Effector memory CD4-positive, alpha-beta T cell (primary cell): ENCODE measurements around the gene UBE2J2.

Experiments used
- DNase-seq, 3 donors: peaks; one replicate each; pipeline ENCODE4 v3.0.0-alpha.2; 2020
- H3K27ac ChIP-seq: 2 replicates; pipeline ENCODE4 v1.7.0; 2013; ENCODE audit warnings: mild to moderate bottlenecking, low read length, moderate library complexity; ENCODE audit not compliant: insufficient read depth, poor library complexity, severe bottlenecking
- H3K27me3 ChIP-seq: replicated peaks from 2 replicates; pipeline ENCODE4 v1.7.0; 2013; ENCODE audit warnings: mild to moderate bottlenecking, low read length; ENCODE audit not compliant: insufficient read depth, control insufficient read depth, poor library complexity, severe bottlenecking
- H3K36me3 ChIP-seq: 2 replicates; pipeline ENCODE4 v1.7.0; 2013; ENCODE audit warnings: mild to moderate bottlenecking, low read length, moderate library complexity; ENCODE audit not compliant: control insufficient read depth, insufficient read depth
- H3K4me1 ChIP-seq: 2 replicates; pipeline ENCODE4 v1.7.0; 2013; ENCODE audit warnings: low read length, mild to moderate bottlenecking; ENCODE audit not compliant: control insufficient read depth, insufficient read depth, poor library complexity, severe bottlenecking
- H3K4me3 ChIP-seq: 2 replicates; pipeline ENCODE4 v1.7.0; 2013; ENCODE audit warnings: low read length, low read depth, mild to moderate bottlenecking; ENCODE audit not compliant: insufficient read depth, poor library complexity, severe bottlenecking
- H3K9me3 ChIP-seq: 2 replicates; pipeline ENCODE4 v1.7.0; 2013; ENCODE audit warnings: mild to moderate bottlenecking, low read length, moderate library complexity; ENCODE audit not compliant: control insufficient read depth

The UBE2J2 gene

GRCh38 chr1:1303736-1304135 is 30.1 kb upstream of the UBE2J2 start:
- H3K4me3 ChIP-seq: no peak overlapping the region
- H3K27ac ChIP-seq: no peak overlapping the region
- no peak for DNase-seq
- H3K27me3 ChIP-seq: no peaks in the 10 kb centered on the region
- peaks cover 27% of the 10 kb centered on the region for H3K4me1 ChIP-seq
- H3K9me3 ChIP-seq: no peaks in the 10 kb centered on the region
- no peaks in the 10 kb centered on the region for H3K36me3 ChIP-seq

GRCh38 chr1:1302951-1303509 is 29.4 kb upstream of the UBE2J2 start:
- Histone ChIP-seq H3K9me3 (no peaks in the 10 kb centered on the region), H3K27ac (no peak overlapping the region), H3K4me3 (no peak overlapping the region), H3K36me3 (no peaks in the 10 kb centered on the region), H3K4me1 (peaks cover 27% of the 10 kb centered on the region), H3K27me3 (no peaks in the 10 kb centered on the region)
- DNase-seq: no peak

GRCh38 chr1:1302006-1302430 is 28.4 kb upstream of the UBE2J2 start:
- no peaks in the 10 kb centered on the region for H3K9me3 ChIP-seq
- no peaks in the 10 kb centered on the region for H3K36me3 ChIP-seq
- no peak for DNase-seq
- H3K4me3 ChIP-seq: no peak overlapping the region
- peaks cover 24% of the 10 kb centered on the region for H3K4me1 ChIP-seq
- no peak overlapping the region for H3K27ac ChIP-seq
- no peaks in the 10 kb centered on the region for H3K27me3 ChIP-seq

- no peaks in the 10 kb centered on the region for H3K9me3 ChIP-seq
- peaks cover 7% of the 10 kb centered on the region for H3K4me1 ChIP-seq
Measured at GRCh38 chr1:1300352-1300739, 26.7 kb upstream of the UBE2J2 start.

GRCh38 chr1:1299686-1300351 is 26.2 kb upstream of the UBE2J2 start:
- DNase-seq: no peak
- Histone ChIP-seq H3K4me1 (peaks cover 2% of the 10 kb centered on the region), H3K27ac (no peak overlapping the region), H3K27me3 (no peaks in the 10 kb centered on the region), H3K9me3 (no peaks in the 10 kb centered on the region), H3K4me3 (no peak overlapping the region), H3K36me3 (no peaks in the 10 kb centered on the region)

More at GRCh38 chr1:1300352-1300739, 26.7 kb upstream of the UBE2J2 start:
- DNase-seq: no peak
- Histone ChIP-seq H3K27me3 (no peaks in the 10 kb centered on the region), H3K36me3 (no peaks in the 10 kb centered on the region), H3K4me3 (no peak overlapping the region), H3K27ac (no peak overlapping the region)

- no peaks in the 10 kb centered on the region for H3K4me1 ChIP-seq
- H3K4me3 ChIP-seq: no peak overlapping the region
Measured at GRCh38 chr1:1298861-1299685, 25.4 kb upstream of the UBE2J2 start.

GRCh38 chr1:1297802-1298424 is 24.3 kb upstream of the UBE2J2 start:
- no peaks in the 10 kb centered on the region for H3K27me3 ChIP-seq
- H3K4me1 ChIP-seq: no peaks in the 10 kb centered on the region
- no peak for DNase-seq
- H3K4me3 ChIP-seq: no peak overlapping the region
- no peak overlapping the region for H3K27ac ChIP-seq
- no peaks in the 10 kb centered on the region for H3K9me3 ChIP-seq
- H3K36me3 ChIP-seq: no peaks in the 10 kb centered on the region

More at GRCh38 chr1:1298861-1299685, 25.4 kb upstream of the UBE2J2 start:
- H3K27me3 ChIP-seq: no peaks in the 10 kb centered on the region
- no peak overlapping the region for H3K27ac ChIP-seq
- H3K36me3 ChIP-seq: no peaks in the 10 kb centered on the region
- DNase-seq: no peak
- H3K9me3 ChIP-seq: no peaks in the 10 kb centered on the region

GRCh38 chr1:1296070-1297061 is 22.7 kb upstream of the UBE2J2 start:
- Histone ChIP-seq H3K27ac (no peak overlapping the region), H3K4me1 (no peaks in the 10 kb centered on the region), H3K9me3 (no peaks in the 10 kb centered on the region), H3K4me3 (no peak overlapping the region), H3K27me3 (no peaks in the 10 kb centered on the region), H3K36me3 (no peaks in the 10 kb centered on the region)
- DNase-seq: no peak

- DNase-seq: no peak
- H3K27me3 ChIP-seq: no peaks in the 10 kb centered on the region
- H3K4me1 ChIP-seq: no peaks in the 10 kb centered on the region
- no peaks in the 10 kb centered on the region for H3K9me3 ChIP-seq
- H3K36me3 ChIP-seq: no peaks in the 10 kb centered on the region
- H3K4me3 ChIP-seq: no peak overlapping the region
- H3K27ac ChIP-seq: no peak overlapping the region
Measured at GRCh38 chr1:1295154-1295923, 21.7 kb upstream of the UBE2J2 start.
